ENCODE measurements around the gene GCLC. TPM values are rescaled to one million over a fixed set of nuclear protein-coding genes. Genes with fewer than 3 reads are reported as not detected.

Gene GCLC
- total RNA-seq (ENCODE audit: low replicate concordance), result 54.6 and 123 TPM in 2 replicates
- long read RNA-seq, partial matches to known transcripts, result 22 of 37 reads
- long read RNA-seq, other reads (novel, unspliced or antisense), result 9 of 37 reads

- H3K36me3 Mint-ChIP-seq, result peaks cover 15% of the 10 kb centered on the region
- peak within 1 kb of the TSS; percentile 100 for H3K4me3 Mint-ChIP-seq
- peak; percentile 95 for DNase-seq (ENCODE audit: extremely low spot score, unreplicated experiment)
- peak within 1 kb of the TSS; percentile 97 for H3K27ac Mint-ChIP-seq
- peak; percentile 80 for TF ChIP-seq CTCF (conservative IDR thresholded peaks at IDR 0.05)
- peaks cover 44% of the 10 kb centered on the region for H3K4me1 Mint-ChIP-seq (ENCODE audit: unreplicated experiment)
- H3K9me3 Mint-ChIP-seq, result no peaks in the 10 kb centered on the region
- H3K27me3 Mint-ChIP-seq, result peaks cover 4% of the 10 kb centered on the region
Measured at GRCh38 chr6:53544470-53545308, at the start of gene GCLC. Gene GCLC (minus strand): TSS chr6:53545101. CDS start chr6:53544645, 456 bp downstream.

- Mint-ChIP-seq H3K4me3 (no peak overlapping the region), H3K36me3 (no peaks in the 10 kb centered on the region), H3K27me3 (no peaks in the 10 kb centered on the region), H3K4me1 (ENCODE audit: unreplicated experiment) (peaks cover 9% of the 10 kb centered on the region), H3K27ac (no peak overlapping the region), H3K9me3 (peaks cover 5% of the 10 kb centered on the region)
- no peak for TF ChIP-seq CTCF (conservative IDR thresholded peaks at IDR 0.05)
- no peak for DNase-seq (ENCODE audit: extremely low spot score, unreplicated experiment)
Measured at GRCh38 chr6:53594596-53594995, 49.7 kb upstream of the GCLC start.

GRCh38 chr6:53593001-53593488 is 48.1 kb upstream of the GCLC start:
- Mint-ChIP-seq H3K9me3 (peaks cover 5% of the 10 kb centered on the region), H3K4me3 (no peak overlapping the region), H3K27me3 (no peaks in the 10 kb centered on the region), H3K4me1 (ENCODE audit: unreplicated experiment) (peaks cover 11% of the 10 kb centered on the region), H3K27ac (no peak overlapping the region), H3K36me3 (no peaks in the 10 kb centered on the region)
- TF ChIP-seq CTCF (conservative IDR thresholded peaks at IDR 0.05), result no peak
- no peak for DNase-seq (ENCODE audit: extremely low spot score, unreplicated experiment)

GRCh38 chr6:53591873-53592272 is 47.0 kb upstream of the GCLC start:
- no peaks in the 10 kb centered on the region for H3K36me3 Mint-ChIP-seq
- H3K4me1 Mint-ChIP-seq (ENCODE audit: unreplicated experiment), result peaks cover 11% of the 10 kb centered on the region
- H3K4me3 Mint-ChIP-seq, result no peak overlapping the region
- peaks cover 5% of the 10 kb centered on the region for H3K9me3 Mint-ChIP-seq
- DNase-seq (ENCODE audit: extremely low spot score, unreplicated experiment), result no peak
- H3K27me3 Mint-ChIP-seq, result no peaks in the 10 kb centered on the region
- TF ChIP-seq CTCF (conservative IDR thresholded peaks at IDR 0.05), result no peak
- H3K27ac Mint-ChIP-seq, result no peak overlapping the region

GRCh38 chr6:53588816-53589509 is 44.1 kb upstream of the GCLC start:
- H3K4me1 Mint-ChIP-seq (ENCODE audit: unreplicated experiment), result peaks cover 11% of the 10 kb centered on the region
- H3K27ac Mint-ChIP-seq, result no peak overlapping the region
- DNase-seq (ENCODE audit: extremely low spot score, unreplicated experiment), result no peak
- H3K9me3 Mint-ChIP-seq, result no peaks in the 10 kb centered on the region
- no peak overlapping the region for H3K4me3 Mint-ChIP-seq
- TF ChIP-seq CTCF (conservative IDR thresholded peaks at IDR 0.05), result no peak
- H3K27me3 Mint-ChIP-seq, result no peaks in the 10 kb centered on the region
- no peaks in the 10 kb centered on the region for H3K36me3 Mint-ChIP-seq
